ENCODE results near the gene DEK. TPM values are rescaled to one million over a fixed set of nuclear protein-coding genes. Genes with fewer than 3 reads are reported as not detected.
"Not testable (repeated sequence)": the region's sequence is repeated elsewhere in the genome, so short reads cannot be mapped to it uniquely, and the experiment has no call there.

The DEK gene
- polyA plus RNA-seq, 1 of the 3 experiments (the other 2 are of a cell fraction) = 34.2 TPM

DNA sequence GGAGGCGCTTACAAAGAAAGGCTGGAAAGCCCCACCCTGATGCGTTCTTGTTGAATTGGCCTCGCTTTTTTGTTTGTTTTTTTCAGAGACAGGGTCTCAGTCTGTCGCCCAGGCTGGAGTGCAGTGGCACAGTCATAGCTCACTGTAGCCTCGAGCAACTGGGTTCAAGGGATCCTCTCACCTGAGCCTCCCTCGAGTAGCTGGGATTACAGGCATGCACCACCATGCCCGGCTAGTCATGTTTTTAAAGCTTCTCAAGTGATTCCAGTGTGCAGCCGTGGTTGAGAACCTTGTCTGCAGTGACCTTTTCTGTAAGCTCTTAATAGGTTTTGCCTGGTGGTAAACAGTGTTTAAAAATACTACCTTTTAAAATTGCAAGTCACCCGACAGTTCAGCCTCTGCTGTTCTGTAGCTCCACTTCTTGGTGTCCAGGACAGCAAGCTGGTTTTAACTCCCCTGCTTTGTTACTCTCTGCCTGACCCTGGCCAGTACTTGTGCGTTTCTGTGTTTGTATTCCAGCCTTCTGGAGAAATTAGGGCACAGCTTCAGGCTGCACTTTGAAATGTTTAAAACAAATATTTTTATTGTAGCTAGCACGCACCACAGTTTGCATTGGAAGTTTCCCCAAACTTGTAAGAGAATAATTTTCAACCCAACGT, 54.7 kb downstream of the DEK start:
- Histone ChIP-seq H3K27me3 (ENCODE audit: insufficient read depth) (no peaks in the 10 kb centered on the region), H3K9me2 (no peaks in the 10 kb centered on the region), H3K9me3 (no peaks in the 10 kb centered on the region), H3F3A (replicated peaks; ENCODE audit: insufficient read depth) (no peaks in the 10 kb centered on the region), H3K9ac (no peak overlapping the region), H3K4me1 (ENCODE audit: control insufficient read depth in 1 of 2, insufficient read depth in 2 of 2, low read depth in 1 of 2, low read length in 1 of 2) (no peaks in the 10 kb centered on the region), H3K4me2 (no peak overlapping the region), H2AFZ (ENCODE audit: low read depth) (no peak overlapping the region), H3K4me3 (ENCODE audit: low read depth in 2 of 2, low read length in 1 of 2) (no peak overlapping the region), H4K20me1 (ENCODE audit: insufficient read depth) (no peaks in the 10 kb centered on the region), H3K36me3 (replicated peaks in 1 of 2; ENCODE audit: control insufficient read depth in 1 of 2, insufficient read depth in 2 of 2, low read length in 1 of 2) (no peaks in the 10 kb centered on the region), H3K79me2 (ENCODE audit: insufficient read depth) (no peaks in the 10 kb centered on the region), H3K27ac (ENCODE audit: low read depth in 2 of 2, low read length in 1 of 2) (no peak overlapping the region)
- ChIA-PET POLR2A (interaction anchor here (1.0 kb wide), 1 partner anchor 9 kb away, joined by 3 read pairs; no protein-coding TSS in a partner anchor), CTCF (interaction anchor here (1.6 kb wide), 1 partner anchor 13 kb away, joined by 4 read pairs; no protein-coding TSS in a partner anchor)
- 90% methylated on average over 11 of the region's 12 CpGs for WGBS (ENCODE audit: low lambda C conversion rate)
- DNase-seq = no peak
- TF ChIP-seq, protein P1, sequence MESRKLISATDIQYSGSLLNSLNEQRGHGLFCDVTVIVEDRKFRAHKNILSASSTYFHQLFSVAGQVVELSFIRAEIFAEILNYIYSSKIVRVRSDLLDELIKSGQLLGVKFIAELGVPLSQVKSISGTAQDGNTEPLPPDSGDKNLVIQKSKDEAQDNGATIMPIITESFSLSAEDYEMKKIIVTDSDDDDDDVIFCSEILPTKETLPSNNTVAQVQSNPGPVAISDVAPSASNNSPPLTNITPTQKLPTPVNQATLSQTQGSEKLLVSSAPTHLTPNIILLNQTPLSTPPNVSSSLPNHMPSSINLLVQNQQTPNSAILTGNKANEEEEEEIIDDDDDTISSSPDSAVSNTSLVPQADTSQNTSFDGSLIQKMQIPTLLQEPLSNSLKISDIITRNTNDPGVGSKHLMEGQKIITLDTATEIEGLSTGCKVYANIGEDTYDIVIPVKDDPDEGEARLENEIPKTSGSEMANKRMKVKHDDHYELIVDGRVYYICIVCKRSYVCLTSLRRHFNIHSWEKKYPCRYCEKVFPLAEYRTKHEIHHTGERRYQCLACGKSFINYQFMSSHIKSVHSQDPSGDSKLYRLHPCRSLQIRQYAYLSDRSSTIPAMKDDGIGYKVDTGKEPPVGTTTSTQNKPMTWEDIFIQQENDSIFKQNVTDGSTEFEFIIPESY (IDR thresholded peaks at IDR 0.05; ENCODE audit: borderline replicate concordance, low read depth) = no peak
- TF ChIP-seq NFIC (IDR thresholded peaks at IDR 0.05; ENCODE audit: borderline replicate concordance) (no peak), CHD2 (IDR thresholded peaks at IDR 0.05; ENCODE audit: low read length, partially characterized antibody) (no peak), TAF1 (IDR thresholded peaks at IDR 0.05; ENCODE audit: borderline replicate concordance, low read depth, low read length) (no peak), RAD21 (IDR thresholded peaks at IDR 0.05; ENCODE audit: low read length) (no peak), RXRA (IDR thresholded peaks at IDR 0.05; ENCODE audit: borderline replicate concordance, low read depth) (no peak), MEF2A (IDR thresholded peaks at IDR 0.05; ENCODE audit: borderline replicate concordance, low read depth) (no peak), ELF1 (IDR thresholded peaks at IDR 0.05) (no peak), GABPA (IDR thresholded peaks at IDR 0.05; ENCODE audit: low read depth) (no peak), TCF12 (IDR thresholded peaks at IDR 0.05) (no peak), GATA2 (CRISPR knock-in tag; IDR thresholded peaks at IDR 0.05) (no peak), EP300 (IDR thresholded peaks at IDR 0.05; ENCODE audit: borderline replicate concordance in 1 of 2, low read depth in 1 of 2, low read length in 1 of 2) (no peak), MXI1 (IDR thresholded peaks at IDR 0.05; ENCODE audit: low read depth, low read length) (no peak), FOXJ3 (CRISPR knock-in tag; IDR thresholded peaks at IDR 0.05) (no peak), NRF1 (IDR thresholded peaks at IDR 0.05; ENCODE audit: low read depth, low read length) (no peak), FOXM1 (IDR thresholded peaks at IDR 0.05; ENCODE audit: low read depth) (no peak)
- TF ChIP-seq, protein P2, sequence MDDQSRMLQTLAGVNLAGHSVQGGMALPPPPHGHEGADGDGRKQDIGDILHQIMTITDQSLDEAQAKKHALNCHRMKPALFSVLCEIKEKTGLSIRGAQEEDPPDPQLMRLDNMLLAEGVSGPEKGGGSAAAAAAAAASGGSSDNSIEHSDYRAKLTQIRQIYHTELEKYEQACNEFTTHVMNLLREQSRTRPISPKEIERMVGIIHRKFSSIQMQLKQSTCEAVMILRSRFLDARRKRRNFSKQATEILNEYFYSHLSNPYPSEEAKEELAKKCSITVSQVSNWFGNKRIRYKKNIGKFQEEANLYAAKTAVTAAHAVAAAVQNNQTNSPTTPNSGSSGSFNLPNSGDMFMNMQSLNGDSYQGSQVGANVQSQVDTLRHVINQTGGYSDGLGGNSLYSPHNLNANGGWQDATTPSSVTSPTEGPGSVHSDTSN (IDR thresholded peaks at IDR 0.05) = no peak
- TF ChIP-seq, protein P3, sequence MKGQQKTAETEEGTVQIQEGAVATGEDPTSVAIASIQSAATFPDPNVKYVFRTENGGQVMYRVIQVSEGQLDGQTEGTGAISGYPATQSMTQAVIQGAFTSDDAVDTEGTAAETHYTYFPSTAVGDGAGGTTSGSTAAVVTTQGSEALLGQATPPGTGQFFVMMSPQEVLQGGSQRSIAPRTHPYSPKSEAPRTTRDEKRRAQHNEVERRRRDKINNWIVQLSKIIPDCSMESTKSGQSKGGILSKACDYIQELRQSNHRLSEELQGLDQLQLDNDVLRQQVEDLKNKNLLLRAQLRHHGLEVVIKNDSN (IDR thresholded peaks at IDR 0.05; ENCODE audit: borderline replicate concordance, low read depth) = no peak

DNA sequence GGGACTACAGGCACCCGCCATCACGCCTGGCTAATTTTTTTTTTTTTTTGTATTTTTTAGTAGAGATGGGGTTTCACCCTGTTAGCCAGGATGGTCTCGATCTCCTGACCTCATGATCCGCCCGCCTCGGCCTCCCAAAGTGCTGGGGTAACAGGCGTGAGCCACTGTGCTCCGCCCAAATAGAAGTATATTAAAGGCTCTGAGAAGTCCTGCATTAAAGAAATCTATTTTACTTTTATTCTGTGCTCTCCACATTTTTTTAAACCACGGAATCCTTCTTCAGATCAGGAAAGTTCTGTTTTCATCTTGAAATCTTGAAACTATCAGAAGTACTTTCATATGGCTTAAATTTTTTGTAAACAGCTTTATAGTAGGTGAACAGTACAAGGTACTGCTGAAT, 55.6 kb downstream of the DEK start:
- H3K79me2 ChIP-seq (ENCODE audit: insufficient read depth); H3K27ac ChIP-seq (ENCODE audit: low read depth in 2 of 2, low read length in 1 of 2); H3K4me2 ChIP-seq; H3K9me3 ChIP-seq; H4K20me1 ChIP-seq (ENCODE audit: insufficient read depth); H3F3A ChIP-seq (replicated peaks; ENCODE audit: insufficient read depth); POLR2A ChIA-PET; H3K27me3 ChIP-seq (ENCODE audit: insufficient read depth); H3K4me1 ChIP-seq (ENCODE audit: control insufficient read depth in 1 of 2, insufficient read depth in 2 of 2, low read depth in 1 of 2, low read length in 1 of 2); DNase-seq; H3K36me3 ChIP-seq (replicated peaks in 1 of 2; ENCODE audit: control insufficient read depth in 1 of 2, insufficient read depth in 2 of 2, low read length in 1 of 2); H3K4me3 ChIP-seq (ENCODE audit: low read depth in 2 of 2, low read length in 1 of 2); H3K9ac ChIP-seq; H3K9me2 ChIP-seq; H2AFZ ChIP-seq (ENCODE audit: low read depth): not testable (repeated sequence)
- CTCF ChIA-PET = interaction anchor here (1.6 kb wide), 1 partner anchor 14 kb away, joined by 4 read pairs; no protein-coding TSS in a partner anchor
- 95% methylated on average over 9 of the region's 9 CpGs for WGBS (ENCODE audit: low lambda C conversion rate)

Data from SK-N-SH (cell line).